Retina (tissue), 1 donor: ENCODE data around the gene FANK1.
"Not testable (repeated sequence)": the region's sequence is repeated elsewhere in the genome, so short reads cannot be mapped to it uniquely, and the experiment has no call there.

Experiments
- DNase-seq: peaks from one replicate; pipeline ENCODE4 v3.0.0-alpha.2; 2016

The FANK1 gene, protein sequence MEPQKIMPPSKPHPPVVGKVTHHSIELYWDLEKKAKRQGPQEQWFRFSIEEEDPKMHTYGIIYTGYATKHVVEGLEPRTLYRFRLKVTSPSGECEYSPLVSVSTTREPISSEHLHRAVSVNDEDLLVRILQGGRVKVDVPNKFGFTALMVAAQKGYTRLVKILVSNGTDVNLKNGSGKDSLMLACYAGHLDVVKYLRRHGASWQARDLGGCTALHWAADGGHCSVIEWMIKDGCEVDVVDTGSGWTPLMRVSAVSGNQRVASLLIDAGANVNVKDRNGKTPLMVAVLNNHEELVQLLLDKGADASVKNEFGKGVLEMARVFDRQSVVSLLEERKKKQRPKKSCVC

DNA sequence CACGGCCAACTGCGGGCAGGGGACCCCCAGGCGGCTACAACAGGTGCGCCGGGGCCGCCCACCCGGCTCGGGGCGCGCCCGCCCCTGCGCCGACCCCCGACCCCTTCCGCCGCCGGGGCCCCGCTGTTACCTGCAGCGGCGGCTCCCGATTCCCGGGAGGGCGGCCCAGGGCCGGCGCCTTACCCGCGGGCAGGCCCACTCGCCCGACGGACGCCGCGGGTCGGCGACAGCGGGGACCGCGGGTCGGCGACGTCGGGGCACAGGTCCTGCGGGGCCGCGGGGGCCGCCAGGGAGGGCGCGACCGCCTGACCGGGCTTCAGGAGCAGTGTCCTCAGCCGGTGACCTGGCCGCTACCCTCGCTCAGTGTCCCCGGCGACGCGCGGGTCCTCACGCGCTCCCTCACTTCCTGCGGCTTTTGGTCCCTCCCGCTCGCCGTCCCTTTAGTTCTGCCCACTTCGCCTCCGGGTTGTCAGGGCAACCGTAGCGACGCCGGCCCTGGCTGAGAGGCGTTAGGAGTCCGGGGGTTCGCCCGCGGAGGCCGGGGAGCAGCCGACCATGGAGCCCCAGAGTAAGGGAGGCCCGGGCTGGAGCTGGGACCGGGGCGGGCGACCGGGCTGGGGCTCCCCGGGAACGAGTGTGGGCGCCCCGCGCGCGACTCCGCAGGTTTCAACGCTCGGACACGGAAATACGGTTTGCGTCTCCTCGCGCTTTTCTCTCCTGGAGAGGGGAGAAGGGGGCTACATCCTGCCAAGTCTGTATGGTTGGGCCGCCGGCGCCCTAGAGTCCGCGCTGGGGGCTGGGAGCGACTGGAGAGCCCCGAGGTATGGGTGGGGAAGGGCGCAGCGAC lies at the start of gene FANK1:
FANK1 (plus strand) TSS at position 477 of the 847 bp plus-strand sequence; CDS start at position 556, 79 bp downstream.
- DNase-seq = peak; percentile 93

DNA sequence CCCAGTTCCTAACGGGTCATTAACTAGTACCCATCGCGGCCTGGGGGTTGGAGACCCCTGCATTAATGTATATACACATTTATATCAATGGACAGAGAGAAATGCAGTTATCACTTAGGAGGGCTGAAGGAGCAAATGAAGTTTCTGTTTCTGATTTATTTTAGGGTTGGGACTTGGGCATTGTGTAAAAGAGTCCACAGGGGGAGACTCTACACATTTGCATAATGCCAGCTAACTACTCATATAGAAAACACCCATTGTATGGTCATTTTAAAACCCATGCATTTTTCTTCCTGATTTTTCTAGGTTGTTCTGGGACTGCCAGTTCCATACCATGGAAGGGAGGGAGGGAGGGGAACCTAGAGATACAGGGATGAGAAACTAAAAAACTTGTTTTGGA lies 49.5 kb upstream of the FANK1 start:
- DNase-seq = no peak

DNA sequence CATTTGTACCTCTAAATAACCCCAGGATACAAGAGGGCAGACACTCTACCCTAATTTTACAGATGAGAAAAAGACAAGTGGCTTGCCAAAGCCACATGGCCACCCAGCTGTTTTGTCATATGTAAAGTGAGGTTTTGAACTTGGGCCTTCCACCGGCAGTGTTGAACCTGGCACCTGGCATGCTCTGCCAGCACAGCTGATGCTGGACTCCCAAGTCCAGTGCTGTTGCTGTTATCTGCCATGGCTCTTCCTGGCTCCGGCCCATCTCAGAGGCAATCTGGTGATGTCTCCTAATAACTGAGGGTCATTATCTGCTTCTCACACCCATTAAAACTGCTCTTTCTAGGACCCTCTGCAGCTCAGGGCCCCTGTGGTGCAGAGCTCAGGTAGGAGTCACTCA lies 48.0 kb upstream of the FANK1 start:
- DNase-seq = no peak

DNA sequence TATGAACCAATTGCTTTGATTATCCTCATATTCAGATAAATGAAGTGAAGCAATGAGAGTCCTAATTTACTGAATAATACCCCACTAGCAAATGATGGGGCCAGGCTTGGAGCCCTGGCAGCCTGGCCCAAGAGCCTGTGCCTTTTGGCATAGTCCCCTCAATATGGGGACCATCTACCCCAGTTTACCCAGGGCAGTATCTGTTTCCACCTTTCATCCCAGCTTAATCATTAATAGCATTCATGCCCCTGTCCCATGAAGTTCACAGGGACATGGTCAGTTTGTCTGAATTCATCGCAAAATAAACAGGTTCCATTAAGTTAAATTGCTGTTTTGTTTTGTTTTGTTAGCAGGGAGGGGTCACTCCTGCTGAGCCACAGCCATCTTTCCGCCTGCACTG lies 47.5 kb upstream of the FANK1 start:
- no peak for DNase-seq

DNA sequence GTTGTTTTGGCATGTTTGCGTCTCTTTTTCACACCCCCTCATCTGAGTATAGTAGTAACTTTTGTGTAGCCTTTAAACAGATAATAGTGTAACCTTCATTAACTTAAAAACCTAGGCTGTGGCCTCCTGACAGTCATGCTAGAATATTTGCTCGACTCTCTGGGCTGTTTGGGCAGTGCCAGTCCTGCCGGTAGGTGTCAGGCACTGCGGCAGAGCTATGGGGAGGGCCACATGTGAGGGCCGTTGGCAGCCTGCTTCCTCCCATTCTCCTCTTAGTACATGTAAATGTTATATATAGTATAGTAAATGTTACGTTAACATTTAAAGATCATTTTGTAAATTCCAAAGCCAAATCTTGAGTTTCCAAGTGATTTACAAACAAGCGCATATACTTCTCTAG lies 46.9 kb upstream of the FANK1 start:
- DNase-seq = no peak

DNA sequence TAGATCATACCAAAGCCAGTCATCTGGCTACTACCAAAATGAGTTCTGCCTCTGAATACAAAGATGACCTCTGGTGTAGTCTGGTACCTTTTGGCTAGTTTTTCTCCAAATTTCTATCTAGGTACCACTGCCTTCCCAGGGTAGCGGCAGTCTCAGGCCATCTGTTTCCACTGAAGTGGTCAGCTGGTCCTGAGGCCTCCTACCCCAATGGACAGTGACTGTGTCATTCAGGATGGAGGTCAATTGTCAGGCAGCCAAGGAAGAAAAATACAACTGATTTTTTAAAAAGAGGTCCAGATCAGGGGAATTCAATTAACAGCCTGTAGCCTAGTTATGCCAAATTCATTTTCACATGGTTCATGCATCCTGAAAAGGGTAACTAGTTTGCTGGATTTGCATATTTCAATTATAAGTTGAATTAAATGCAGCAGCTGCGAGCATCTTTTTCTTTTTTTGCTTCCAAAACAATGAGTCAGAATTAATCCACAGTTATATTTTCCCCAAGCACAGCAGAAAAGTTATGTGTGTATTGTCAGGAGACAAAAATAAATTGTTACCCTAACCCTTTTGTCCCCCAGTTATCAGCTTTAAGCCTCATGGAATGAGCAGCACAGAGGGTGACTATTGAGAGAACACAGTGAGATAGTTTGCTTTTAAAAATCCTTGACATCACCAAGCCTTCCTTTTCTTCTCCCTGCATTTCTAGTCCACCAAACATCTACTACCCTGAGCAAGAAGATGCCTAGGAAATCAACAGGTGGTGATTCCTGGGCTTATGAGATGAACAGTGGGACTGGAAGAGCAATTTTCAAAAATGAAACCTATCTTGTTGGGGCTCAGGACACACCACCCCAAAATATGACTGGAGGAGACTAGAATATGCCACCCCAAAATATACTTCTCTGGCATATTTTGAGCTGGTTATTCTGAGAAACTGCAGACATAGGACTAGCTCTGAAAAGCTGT lies 45.3 kb upstream of the FANK1 start:
- peak; percentile 18 for DNase-seq

DNA sequence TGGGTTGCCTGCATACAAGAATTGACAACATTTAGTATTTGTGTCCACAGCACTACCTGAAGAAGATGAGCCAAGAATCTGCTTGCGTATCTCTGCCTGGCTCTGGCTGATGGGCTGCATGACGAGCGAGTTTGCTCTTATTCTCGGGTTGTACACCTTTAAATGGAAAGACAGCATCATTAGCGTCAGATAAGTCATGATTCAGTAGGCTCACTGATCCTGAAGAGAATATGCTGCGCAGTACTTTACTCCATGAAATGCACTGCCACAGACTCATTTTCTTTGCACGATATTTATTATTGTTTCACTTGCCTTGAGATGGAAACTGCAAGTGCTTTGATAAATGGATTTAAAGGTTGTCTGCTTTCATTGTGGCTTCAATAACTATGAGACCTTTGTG lies 43.9 kb upstream of the FANK1 start:
- no peak for DNase-seq

DNA sequence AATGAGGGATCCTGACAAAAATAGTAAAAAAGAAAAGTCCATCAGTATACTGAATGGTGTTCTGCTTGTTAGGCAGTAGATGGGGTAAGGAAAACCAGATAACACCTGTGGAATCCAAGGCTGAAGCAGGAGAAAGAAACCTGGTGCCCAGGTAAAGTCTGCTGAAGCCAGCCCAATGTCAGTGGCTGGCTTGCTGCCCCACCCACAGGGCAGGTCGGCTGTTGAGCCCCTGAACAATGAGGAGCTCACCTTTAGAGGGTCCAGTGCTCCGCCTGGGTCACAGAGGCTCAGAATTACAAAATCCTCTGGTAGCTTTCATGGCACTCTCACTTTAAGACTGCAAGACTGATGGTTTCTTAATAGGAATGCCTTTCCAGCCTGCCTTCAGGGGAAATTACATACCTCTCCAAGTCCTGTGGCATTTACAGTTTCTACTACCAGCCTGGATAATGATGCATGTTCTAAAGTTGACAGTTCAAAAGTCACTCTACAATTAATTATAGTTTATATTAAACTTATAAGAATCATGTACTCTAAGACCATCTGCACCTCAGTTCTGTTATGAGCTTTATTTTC lies 39.1 kb upstream of the FANK1 start:
- no peak for DNase-seq

DNA sequence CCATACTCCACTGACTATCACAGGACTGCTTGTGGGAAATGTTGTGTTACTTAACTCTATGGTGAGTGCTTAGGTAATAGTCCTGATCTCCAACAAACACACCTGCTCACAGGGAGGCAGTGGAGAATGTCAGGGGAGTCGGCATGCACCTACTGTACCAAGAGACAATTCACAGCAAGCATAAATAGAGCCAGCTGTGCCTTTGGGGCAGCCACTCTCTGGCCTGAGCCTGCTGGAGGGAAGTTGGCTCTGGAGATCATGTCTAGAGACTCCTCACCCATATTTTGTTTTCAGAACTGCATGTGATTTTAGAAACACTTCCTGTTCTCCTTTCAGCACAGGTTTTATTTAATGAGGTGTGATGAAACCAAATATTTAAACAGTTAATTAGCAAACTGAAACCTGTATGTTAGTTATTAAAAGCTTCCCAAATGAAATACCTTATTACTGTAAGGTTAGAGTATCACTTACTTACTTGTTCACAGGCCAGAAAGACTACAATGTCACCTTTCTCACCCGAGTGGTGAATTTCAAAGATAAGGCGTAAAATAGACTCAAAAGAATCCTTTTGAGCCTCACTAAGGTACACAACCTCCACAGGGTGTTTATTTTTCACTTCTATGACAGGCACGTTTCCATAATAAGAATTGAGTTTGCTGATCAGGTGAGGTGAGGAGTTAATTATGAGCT lies 37.1 kb upstream of the FANK1 start:
- DNase-seq = no peak

DNA sequence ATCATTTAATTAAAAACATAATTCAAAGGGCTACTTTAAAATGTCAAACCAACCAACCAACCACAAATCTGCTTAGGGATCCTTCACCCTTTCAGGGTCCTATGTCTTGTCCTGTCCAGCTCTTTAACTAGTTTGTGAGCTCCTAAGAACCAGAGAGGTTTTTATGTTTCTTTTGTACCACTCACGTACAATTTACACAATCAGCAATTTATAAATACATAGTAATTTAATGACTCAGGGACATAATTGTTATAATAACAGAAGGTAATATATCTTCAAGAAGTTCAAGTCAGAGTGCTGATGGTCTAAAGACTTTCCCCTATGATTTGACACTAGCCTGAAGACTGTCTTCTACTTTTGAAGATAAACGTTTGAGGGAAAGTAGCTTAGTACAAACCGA lies 31.2 kb upstream of the FANK1 start:
- DNase-seq = no peak

DNA sequence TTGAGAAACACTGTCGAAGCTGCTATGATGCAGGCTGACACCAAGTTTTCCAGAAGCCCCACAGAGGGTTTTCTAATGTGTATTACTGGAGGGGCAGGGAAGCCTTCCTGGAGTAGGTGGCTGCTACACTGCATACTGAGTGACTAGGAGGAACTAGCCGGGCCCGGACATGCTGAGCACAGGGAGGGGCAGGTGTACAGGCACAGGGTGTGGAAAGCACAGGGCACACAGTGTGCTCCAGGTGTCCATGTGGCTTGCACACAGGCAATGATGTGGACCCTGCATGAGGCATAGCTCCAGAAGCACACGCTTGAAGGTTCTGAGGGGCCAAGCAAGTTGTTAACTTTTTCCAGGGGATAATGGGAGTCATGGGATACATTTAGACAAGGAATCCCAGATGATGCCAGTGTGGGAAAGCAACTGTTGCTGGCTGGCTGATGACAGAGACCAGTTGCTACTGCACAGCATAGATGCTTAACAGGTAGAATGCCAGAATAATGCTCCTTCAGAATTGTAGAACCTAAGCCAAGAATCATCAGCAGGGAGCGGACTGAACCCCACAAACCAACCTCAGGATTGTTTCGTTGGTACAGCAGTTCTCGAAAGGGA lies 29.8 kb upstream of the FANK1 start:
- DNase-seq = no peak

DNA sequence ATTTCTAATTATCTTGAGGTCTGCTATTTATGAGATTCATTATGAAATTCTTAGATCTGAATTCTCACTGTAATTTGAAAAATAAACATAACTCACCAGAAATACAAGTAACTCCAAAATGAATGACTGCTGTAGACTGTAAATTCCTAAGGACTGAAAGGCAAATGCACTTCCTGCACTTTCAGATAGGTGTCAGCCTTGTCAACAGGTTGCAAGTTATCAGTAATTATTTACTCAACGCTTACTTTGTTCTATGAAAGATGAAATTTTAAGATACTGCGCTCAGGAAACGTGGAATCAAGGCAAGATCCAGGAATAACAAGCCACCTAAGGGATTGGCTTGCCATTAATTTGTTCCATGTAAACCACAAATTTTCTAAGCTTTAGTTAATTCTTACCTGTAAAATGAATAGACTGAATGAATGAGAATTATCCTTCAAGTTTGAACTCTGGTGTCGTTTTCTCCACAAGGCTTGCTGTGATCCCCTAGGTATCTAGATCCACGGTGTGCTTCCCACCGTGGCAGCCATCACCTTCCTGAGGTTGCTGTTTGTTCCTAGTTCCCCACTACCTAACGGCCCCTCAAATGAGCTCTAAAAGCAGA lies 27.9 kb upstream of the FANK1 start:
- DNase-seq = peak; percentile 19

DNA sequence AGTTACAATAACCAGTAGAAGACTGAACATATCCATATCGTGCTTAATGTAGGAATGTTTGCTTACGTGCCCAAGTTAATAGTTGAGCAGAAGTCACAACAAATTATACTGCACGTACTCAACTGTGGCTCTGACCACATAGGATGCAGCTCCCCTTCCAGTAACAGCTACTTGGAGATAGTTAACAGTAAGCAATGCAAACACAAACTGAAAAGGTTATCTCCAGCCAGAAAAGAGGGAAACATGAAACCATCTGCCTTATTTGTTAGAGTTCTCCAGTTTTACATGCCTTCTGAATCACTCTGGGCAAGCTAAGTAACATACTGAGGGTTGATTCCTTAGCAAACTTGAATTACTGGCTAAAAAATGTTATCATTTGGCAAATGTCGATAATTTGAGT lies 25.0 kb upstream of the FANK1 start:
- DNase-seq = no peak

DNA sequence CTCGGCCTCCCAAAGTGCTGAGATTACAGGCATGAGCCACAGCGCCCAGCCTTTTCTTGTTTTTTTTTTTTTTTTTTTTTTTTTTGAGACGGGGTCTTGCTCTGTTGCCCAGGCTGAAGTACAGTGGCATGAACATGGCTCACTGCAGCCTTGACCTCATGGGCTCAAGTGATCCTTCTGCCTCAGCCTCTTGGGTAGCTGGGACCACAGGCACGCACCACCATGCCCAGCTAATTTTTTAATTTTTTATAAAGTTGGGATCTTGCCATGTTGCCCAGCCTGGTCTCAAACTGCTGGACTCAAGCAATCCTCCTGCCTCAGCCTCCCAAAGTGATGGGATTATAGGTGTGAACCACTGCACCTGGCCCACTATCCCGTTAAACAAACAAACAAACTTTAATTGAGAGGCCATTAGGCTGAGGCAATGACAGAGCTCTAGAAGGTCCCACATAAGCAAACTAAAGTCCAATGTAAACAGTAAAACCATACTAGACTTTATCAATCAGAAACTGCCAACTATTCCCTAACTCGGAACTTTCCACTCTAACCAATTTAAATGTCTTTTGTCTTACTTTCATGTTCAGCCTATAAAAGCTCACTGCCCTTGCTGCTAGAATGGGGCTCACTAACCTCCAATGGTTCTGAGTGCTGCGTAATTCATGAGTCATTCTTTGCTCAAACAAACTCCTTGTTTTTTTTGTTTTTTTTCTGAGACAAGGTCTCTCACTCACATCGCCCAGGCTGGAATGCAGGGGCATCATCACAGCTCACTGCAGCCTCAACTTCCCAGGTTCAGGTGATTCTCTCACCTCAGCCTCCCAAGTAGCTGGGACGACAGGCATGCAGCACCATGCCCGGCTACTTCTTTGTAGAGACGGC lies 17.2 kb upstream of the FANK1 start:
- no peak for DNase-seq

DNA sequence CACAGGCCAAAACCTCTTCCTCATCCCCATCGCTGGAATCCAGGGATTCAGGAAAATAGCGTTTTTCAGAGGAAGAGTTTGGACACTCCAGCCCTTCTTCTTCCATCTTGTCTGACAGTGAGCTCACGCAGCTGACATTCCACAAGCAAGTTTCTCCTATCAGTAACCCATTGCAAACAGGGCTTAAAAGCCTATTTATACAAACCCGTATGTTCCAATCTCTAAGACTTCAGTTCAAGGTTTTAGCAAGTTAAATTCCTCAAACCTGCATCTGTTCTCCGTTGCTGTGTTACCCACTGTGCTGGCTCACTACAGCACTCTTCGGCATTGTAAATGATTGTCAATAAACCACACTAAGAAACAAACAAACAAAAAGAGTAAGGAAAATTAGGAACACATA lies 15.6 kb upstream of the FANK1 start:
- no peak for DNase-seq

DNA sequence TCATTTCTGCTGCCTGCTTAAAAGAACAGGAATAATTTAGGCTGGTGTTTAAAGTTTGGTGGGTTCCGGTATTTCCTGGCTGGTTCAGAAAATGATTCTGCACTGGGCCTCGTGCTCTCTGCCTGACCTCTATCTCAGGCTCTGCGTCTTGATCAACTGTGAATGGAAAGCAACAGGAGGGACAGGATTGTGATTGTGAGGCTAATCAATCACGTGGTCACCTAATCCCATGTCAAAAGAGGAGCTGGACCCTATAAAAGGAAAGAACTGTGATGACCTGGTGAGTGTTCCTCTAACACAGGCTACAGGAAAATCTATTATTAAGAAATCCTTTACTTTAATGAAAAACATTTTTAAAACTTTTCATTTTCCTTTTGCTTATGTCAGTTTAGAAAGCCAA lies 15.2 kb upstream of the FANK1 start, which contains the start of gene DHX32:
DHX32 (minus strand) TSS at position 101 of the 400 bp plus-strand sequence. CDS start 468 bp downstream, outside the sequence.
- peak; percentile 68 for DNase-seq

DNA sequence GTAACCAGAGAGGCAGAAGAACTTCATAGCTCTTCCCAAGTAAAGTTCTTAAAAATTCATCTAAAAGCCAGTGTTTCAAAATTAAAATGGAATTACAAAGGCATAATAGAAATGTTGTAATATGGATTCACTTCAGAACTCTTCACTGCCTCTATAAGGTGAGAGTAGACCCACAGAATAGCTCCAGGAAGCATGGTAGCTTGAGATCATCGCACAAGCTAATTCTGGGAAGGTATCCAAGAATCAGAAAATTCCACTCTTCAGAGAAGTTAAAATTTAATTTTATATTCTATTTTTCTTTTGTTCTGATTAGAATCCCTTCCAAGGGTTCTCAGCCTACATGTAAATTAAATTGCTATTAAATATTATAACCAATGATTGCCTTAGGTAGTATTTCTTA lies 13.8 kb upstream of the FANK1 start:
- DNase-seq = no peak

DNA sequence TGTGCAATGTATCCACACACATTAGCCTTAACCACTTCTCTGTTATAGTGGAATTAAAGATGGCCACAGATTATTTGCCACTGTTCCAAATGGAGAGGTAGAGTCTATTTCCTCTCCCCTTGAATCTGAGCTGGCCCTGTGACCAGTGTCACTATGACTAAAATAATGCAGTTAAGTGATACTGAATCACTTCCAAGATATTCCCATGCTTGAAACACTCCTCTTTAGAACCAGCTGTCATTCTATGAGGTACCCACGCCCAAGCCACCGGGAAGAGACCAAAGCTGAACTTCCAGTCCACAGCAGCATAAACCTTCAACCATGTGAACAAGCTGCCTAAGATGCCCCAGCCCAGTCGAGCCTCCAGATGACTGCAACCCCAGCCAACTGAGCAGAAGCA lies 13.2 kb upstream of the FANK1 start:
- no peak for DNase-seq

DNA sequence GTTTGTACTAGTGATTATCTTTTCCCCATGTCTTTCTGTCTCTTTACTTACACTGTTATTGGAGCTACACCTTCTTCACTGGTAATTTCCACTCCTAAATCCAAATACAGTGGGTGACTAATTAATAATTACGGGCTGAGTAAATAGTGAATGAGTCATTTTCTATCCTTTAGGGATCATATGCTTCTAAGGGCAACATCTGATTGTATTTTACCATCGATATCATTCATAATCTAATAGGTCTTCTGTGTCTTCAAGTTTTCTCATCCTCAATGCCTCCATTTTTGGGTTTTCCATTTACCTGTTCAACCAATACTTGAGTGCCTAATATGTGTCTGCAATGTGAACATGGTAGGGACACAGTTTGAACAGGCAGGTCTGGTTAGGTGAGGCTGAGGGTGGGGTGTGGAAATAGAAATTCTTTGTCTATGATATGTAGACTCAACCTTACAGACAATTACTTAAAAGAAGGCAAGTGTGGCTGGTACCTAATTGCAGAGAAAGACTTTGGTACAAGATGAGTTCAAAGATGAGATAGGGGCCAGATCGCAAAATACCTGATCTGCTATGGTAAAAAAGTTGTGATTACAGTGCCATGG lies 9.4 kb upstream of the FANK1 start:
- DNase-seq = no peak

DNA sequence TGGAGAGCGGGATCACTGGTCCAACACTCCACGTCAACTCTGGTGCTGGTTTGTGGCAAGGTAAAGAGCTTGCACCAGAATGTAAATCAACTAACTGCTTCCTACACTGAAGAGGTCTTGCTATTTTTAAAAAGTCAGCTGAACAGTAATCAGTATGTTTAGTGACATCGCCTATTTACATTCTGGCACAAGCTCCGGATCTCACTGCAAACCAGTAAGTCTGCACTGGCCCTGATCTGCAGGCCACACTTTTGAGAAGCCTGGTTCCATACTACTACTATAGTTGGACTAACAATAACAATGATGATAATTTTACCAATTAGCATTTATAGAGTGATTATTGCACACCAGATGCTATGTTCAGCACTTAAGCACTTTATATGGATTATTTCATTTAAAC lies 6.9 kb upstream of the FANK1 start:
- not testable (repeated sequence) for DNase-seq
